ENCODE data around the gene ADAMTS7.
"Not testable (repeated sequence)": the region's sequence is repeated elsewhere in the genome, so short reads cannot be mapped to it uniquely, and the experiment has no call there.

Gene ADAMTS7

DNA sequence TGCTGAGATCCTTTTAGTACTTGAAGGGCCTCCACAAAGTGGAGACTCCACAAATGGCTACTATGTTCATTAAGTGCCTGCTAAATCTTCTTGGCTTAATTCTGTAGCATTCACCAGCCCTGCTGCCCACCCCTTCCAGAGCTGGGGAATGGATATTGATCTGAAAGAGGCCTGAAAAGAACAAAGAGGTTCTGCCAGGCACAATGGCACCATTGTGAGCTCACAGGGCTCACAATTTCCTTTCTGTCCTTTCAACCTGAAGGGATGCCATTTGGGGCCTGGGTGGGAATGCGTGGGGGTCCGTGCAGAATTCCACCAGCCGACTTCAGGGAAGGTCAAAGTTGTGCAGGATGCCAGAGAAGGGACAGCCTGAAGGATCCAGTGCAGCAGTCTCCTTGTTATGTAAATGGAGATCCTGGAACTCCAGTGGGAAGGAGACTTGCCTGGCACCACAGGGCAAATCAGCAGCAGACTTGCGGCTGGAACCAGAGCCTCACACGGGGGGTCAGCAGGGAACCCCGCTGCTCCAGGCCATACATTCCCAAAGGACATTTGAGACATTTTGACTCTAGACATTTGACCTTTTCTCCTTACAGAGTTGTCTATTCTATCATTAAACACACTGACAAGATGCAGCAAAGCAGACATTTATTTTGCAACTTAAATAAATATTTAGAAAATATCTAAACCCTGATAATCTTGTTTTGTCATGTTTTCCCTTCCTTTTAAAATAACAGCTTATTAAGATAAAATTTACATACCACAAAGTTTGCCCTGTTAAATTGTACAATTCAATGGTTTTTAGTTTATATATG is 39.9 kb upstream of the ADAMTS7 start:
- DNase-seq (ENCODE audit: extremely low read depth, low read depth): no peak
- no peak for TF ChIP-seq CTCF (IDR thresholded peaks at IDR 0.05; ENCODE audit: low read depth, low read length)

- DNase-seq (ENCODE audit: extremely low read depth, low read depth): no peak
Observed at GRCh38 chr15:78850352-78850751, 39.1 kb upstream of the ADAMTS7 start.

DNA sequence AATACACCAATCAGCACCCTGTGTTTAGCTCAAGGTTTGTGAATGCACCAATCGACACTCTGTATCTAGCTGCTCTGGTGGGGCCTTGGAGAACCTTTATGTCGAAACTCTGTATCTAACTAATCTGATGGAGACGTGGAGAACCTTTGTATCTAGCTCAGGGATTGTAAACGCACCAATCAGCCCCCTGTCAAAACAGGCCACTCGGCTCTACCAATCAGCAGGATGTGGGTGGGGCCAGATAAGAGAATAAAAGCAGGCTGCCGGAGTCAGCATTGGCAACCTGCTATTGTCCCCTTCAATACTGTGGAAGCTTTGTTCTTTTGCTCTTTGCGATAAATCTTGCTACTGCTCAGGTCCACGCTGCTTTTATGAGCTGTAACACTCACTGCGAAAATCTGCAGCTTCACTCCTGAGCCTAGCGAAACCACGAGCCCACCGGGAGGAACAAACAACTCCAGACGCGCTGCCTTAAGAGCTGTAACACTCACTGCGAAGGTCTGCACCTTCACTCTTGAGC is 36.2 kb upstream of the ADAMTS7 start:
- DNase-seq (ENCODE audit: extremely low read depth, low read depth): not testable (repeated sequence)

More at GRCh38 chr15:78850352-78850751, 39.1 kb upstream of the ADAMTS7 start:
- no peak for TF ChIP-seq CTCF (IDR thresholded peaks at IDR 0.05; ENCODE audit: low read depth, low read length)

DNA sequence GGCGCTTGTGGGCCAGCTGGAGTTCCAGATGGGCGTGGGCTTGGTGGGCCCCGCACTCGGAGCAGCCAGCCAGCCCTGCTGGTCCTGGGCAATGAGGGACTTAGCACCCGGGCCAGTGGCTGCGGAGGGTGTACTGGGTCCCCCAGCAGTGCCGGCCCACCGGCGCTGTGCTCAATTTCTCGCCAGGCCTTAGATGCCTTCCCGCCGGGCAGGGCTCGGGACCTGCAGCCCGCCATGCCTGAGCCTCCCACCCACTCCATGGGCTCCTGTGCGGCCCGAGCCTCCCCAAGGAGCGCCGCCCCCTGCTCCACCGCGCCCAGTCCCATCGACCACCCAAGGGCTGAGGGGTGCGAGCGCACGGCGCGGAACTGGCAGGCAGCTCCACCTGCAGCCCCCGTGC is 35.6 kb upstream of the ADAMTS7 start:
- DNase-seq (ENCODE audit: extremely low read depth, low read depth): not testable (repeated sequence)

DNA sequence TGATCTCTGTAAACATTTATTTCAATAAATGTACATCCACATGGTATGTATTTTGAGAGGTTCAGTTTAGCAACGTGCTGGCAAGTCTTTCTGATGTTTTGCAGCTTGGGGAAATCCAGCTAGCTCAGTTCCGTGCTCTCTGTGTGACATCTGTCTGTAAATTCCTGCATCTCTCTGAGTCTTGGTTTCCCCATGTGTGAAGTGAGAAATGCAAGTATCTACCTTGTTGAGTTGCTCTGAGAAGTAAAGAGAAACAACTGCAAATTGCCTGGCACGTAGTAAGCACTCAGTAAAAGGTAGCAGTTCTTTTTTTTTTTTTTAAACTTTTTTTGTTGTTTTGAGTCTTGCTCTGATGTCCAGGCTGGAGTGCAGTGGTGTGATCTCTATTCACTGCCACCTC is 31.3 kb upstream of the ADAMTS7 start:
- no peak for TF ChIP-seq CTCF (IDR thresholded peaks at IDR 0.05; ENCODE audit: low read depth, low read length)
- no peak for DNase-seq (ENCODE audit: extremely low read depth, low read depth)

- no peak for DNase-seq (ENCODE audit: extremely low read depth, low read depth)
Observed at GRCh38 chr15:78841891-78842290, 30.6 kb upstream of the ADAMTS7 start.

DNA sequence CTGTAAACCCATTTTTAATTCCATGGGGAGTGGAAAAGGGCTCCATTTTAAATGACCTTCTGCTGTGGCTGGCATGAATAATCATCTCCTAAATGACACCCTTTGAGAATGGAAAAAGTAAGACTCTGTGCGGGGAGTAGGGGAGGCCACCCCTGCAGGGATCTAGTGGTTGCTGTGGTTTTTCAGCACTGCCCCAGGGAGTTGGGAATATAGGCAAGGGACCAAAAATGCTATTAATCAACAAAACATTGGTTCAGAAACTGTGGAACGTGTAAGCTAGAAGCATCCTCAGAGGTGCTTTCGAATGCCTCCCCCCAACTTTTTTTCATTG is 30.1 kb upstream of the ADAMTS7 start:
- TF ChIP-seq CTCF (IDR thresholded peaks at IDR 0.05; ENCODE audit: low read depth, low read length): no peak
- no peak for DNase-seq (ENCODE audit: extremely low read depth, low read depth)

More at GRCh38 chr15:78841891-78842290, 30.6 kb upstream of the ADAMTS7 start:
- no peak for TF ChIP-seq CTCF (IDR thresholded peaks at IDR 0.05; ENCODE audit: low read depth, low read length)

GRCh38 chr15:78840661-78841375 is 29.6 kb upstream of the ADAMTS7 start:
- TF ChIP-seq CTCF (IDR thresholded peaks at IDR 0.05; ENCODE audit: low read depth, low read length): no peak
- DNase-seq (ENCODE audit: extremely low read depth, low read depth): no peak

GRCh38 chr15:78839151-78839550 is 27.9 kb upstream of the ADAMTS7 start:
- DNase-seq (ENCODE audit: extremely low read depth, low read depth): not testable (repeated sequence)

Measured in AG09319 (cell line).